Measurements from ENCODE around the gene FSTL1. TPM values are rescaled to one million over a fixed set of nuclear protein-coding genes. Genes with fewer than 3 reads are reported as not detected.

FSTL1 gene
- polyA plus RNA-seq, 2 of the 4 experiments (the other 2 are of a cell fraction): 57.7 to 118 TPM

GRCh38 chr3:120417272-120417911 is 33.4 kb downstream of the FSTL1 start:
- POLR2A ChIA-PET: interaction anchor here (1.3 to 3.3 kb wide), 6 partner anchors 18 to 322 kb away, joined by 4 to 35 read pairs (median 10); partner anchors contain the start of gene LRRC58
- ATAC-seq (peak; percentile 92 to 98), FAIRE-seq (peak; percentile 95), DNase-seq (ENCODE audit: low read depth in 1 of 2, low spot score in 1 of 2) (peak; percentile 97 to 99)
- CTCF ChIA-PET: interaction anchor here (0.8 to 11.1 kb wide), 31 partner anchors 9 to 378 kb away, joined by 3 to 220 read pairs (median 6); partner anchors contain the start of genes FSTL1 and LRRC58
- H3K4me3 ChIP-seq: peak overlapping the region; percentile 30
- H3K9me3 ChIP-seq: no peaks in the 10 kb centered on the region
- 6% methylated on average over 9 of the region's 9 CpGs for WGBS (ENCODE audit: missing lambda C conversion rate)
- H3K4me1 ChIP-seq: peaks cover 22% of the 10 kb centered on the region
- peak overlapping the region; percentile 77 for H3K4me2 ChIP-seq
- peak overlapping the region; percentile 69 to 78 for H3K27ac ChIP-seq
- TF ChIP-seq RARB (CRISPR knock-in tag; IDR thresholded peaks at IDR 0.05) (no peak), JUN (IDR thresholded peaks at IDR 0.05) (no peak), HEYL (CRISPR knock-in tag; IDR thresholded peaks at IDR 0.05) (no peak), KDM1A (IDR thresholded peaks at IDR 0.05; ENCODE audit: low read depth) (no peak), HMGXB4 (CRISPR knock-in tag; IDR thresholded peaks at IDR 0.05; ENCODE audit: borderline replicate concordance) (no peak), GATA3 (IDR thresholded peaks at IDR 0.05; ENCODE audit: borderline replicate concordance) (peak; percentile 53; the same call in 1 of the 2 replicates), ZFP36 (IDR thresholded peaks at IDR 0.05; ENCODE audit: borderline replicate concordance, partially characterized antibody) (no peak), CEBPB (IDR thresholded peaks at IDR 0.05) (no peak), ELK1 (IDR thresholded peaks at IDR 0.05; ENCODE audit: low read depth, low read length) (no peak), HOXB13 (CRISPR knock-in tag; IDR thresholded peaks at IDR 0.05; ENCODE audit: low read depth) (no peak), FOXS1 (CRISPR knock-in tag; IDR thresholded peaks at IDR 0.05) (no peak), EHF (CRISPR knock-in tag; IDR thresholded peaks at IDR 0.05) (no peak), HOXB5 (CRISPR knock-in tag; IDR thresholded peaks at IDR 0.05) (no peak), RFX5 (IDR thresholded peaks at IDR 0.05) (peak; percentile 96), ZC3H11A (IDR thresholded peaks at IDR 0.05) (no peak), NR3C1 (IDR thresholded peaks at IDR 0.05) (no peak), SMC3 (IDR thresholded peaks at IDR 0.05) (peak; percentile 83), CHD4 (IDR thresholded peaks at IDR 0.05; ENCODE audit: borderline replicate concordance) (no peak), HDAC2 (IDR thresholded peaks at IDR 0.05) (no peak), BHLHE40 (IDR thresholded peaks at IDR 0.05; ENCODE audit: low read depth, low read length) (no peak), CTCF (IDR thresholded peaks at IDR 0.05) (peak; percentile 95), BCL3 (IDR thresholded peaks at IDR 0.05) (no peak), RCOR1 (IDR thresholded peaks at IDR 0.05; ENCODE audit: low read depth, low read length) (no peak), CBX2 (IDR thresholded peaks at IDR 0.05; ENCODE audit: borderline replicate concordance, low read depth) (no peak), FOSB (CRISPR knock-in tag; IDR thresholded peaks at IDR 0.05) (no peak), MAZ (IDR thresholded peaks at IDR 0.05; ENCODE audit: borderline replicate concordance, low read depth, low read length) (no peak), EHMT2 (IDR thresholded peaks at IDR 0.05; ENCODE audit: low read depth) (no peak), POLR2AphosphoS2 (conservative IDR thresholded peaks at IDR 0.05; ENCODE audit: low read length) (no peak), ZNF302 (CRISPR knock-in tag; IDR thresholded peaks at IDR 0.05) (no peak), HOXA7 (CRISPR knock-in tag; IDR thresholded peaks at IDR 0.05) (no peak)
- TF ChIP-seq, protein P1, sequence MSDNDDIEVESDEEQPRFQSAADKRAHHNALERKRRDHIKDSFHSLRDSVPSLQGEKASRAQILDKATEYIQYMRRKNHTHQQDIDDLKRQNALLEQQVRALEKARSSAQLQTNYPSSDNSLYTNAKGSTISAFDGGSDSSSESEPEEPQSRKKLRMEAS (IDR thresholded peaks at IDR 0.05): peak; percentile 46; the same call in 1 of the 2 replicates
- TF ChIP-seq, protein P2, sequence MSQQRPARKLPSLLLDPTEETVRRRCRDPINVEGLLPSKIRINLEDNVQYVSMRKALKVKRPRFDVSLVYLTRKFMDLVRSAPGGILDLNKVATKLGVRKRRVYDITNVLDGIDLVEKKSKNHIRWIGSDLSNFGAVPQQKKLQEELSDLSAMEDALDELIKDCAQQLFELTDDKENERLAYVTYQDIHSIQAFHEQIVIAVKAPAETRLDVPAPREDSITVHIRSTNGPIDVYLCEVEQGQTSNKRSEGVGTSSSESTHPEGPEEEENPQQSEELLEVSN (IDR thresholded peaks at IDR 0.05; ENCODE audit: borderline replicate concordance, low read depth): no peak
